Ovary (tissue), 3 donors: Measurements from ENCODE around the gene SLC39A12.

Experiments
- CTCF ChIP-seq, 3 donors: fragments of 450-650 bp in 2 of 3; fragments of 200-600 bp in 1 of 3; IDR thresholded peaks; one replicate each; pipeline versions ENCODE4 v1.5.1 to v1.8.0; 2016 to 2022; ENCODE audit warnings: antibody characterized with exemption in 3 of 3, mild to moderate bottlenecking in 1 of 3
- POLR2A ChIP-seq: fragments of 450-650 bp; IDR thresholded peaks from one replicate; pipeline ENCODE4 v1.6.1; 2017; ENCODE audit warnings: antibody characterized with exemption, mild to moderate bottlenecking, moderate library complexity
- donor health status: DM: no; HTN: no; CAD: no.

- TF ChIP-seq POLR2A (no peak), CTCF (IDR thresholded peaks at IDR 0.05) (no peak)
Observed at GRCh38 chr10:17951868-17952371, at the start of gene SLC39A12.
